ENCODE data around the gene DCLK1. TPM values are rescaled to one million over a fixed set of nuclear protein-coding genes. Genes with fewer than 3 reads are reported as not detected.

Gene DCLK1
- total RNA-seq, 1 experiment from 2014 or later: 36.2 TPM

GRCh38 chr13:36088001-36088400, 43.2 kb downstream of the DCLK1 start:
- H3K56ac ChIP-seq (ENCODE audit: insufficient read length, low read depth, low read length): no peak overlapping the region
- H2AFZ ChIP-seq (ENCODE audit: low read length): no peak overlapping the region
- no peaks in the 10 kb centered on the region for H3K27me3 Mint-ChIP-seq (ENCODE audit: low read depth)
- H3K79me2 ChIP-seq (ENCODE audit: insufficient read depth, low read length): no peaks in the 10 kb centered on the region
- DNase-seq: no peak
- no peak overlapping the region for H4K91ac ChIP-seq (ENCODE audit: insufficient read length, low read depth, low read length)
- H3K4me1 ChIP-seq (ENCODE audit: insufficient read depth, low read length): no peaks in the 10 kb centered on the region; the same call in 1 of the 2 replicates
- H3K27me3 ChIP-seq (ENCODE audit: insufficient read depth, low read length): no peaks in the 10 kb centered on the region
- H3K23me2 ChIP-seq (ENCODE audit: insufficient read length, low read depth, low read length, poor library complexity, severe bottlenecking): no peaks in the 10 kb centered on the region
- H3K79me1 ChIP-seq (ENCODE audit: insufficient read depth, low read depth, low read length, poor library complexity, severe bottlenecking): no peaks in the 10 kb centered on the region
- H4K20me1 ChIP-seq (ENCODE audit: control insufficient read depth, insufficient read depth, insufficient read length): no peaks in the 10 kb centered on the region
- no peak overlapping the region for H3K27ac ChIP-seq (ENCODE audit: insufficient read length, low read depth, low read length)
- no peak overlapping the region for H2AK5ac ChIP-seq (ENCODE audit: insufficient read length, low read length)
- no peak overlapping the region for H3T11ph ChIP-seq (ENCODE audit: low read length)
- peaks cover 0 to 4% (median 3%) of the 10 kb centered on the region in 3 experiments; a peak in 3 of 7 replicates for H3K36me3 Mint-ChIP-seq (ENCODE audit: insufficient read depth in 1 of 3, low read depth in 3 of 3)
- H4K5ac ChIP-seq (ENCODE audit: insufficient read length, low read depth, low read length): no peak overlapping the region
- no peak overlapping the region for H3K4me3 Mint-ChIP-seq
- H3K27ac Mint-ChIP-seq: no peak overlapping the region
- H3K4me1 Mint-ChIP-seq: peaks cover 6 to 14% of the 10 kb centered on the region in 2 experiments
- no peak overlapping the region for H2BK12ac ChIP-seq (ENCODE audit: insufficient read length, low read depth, low read length)
- no peak overlapping the region for H2BK120ac ChIP-seq (ENCODE audit: low read depth, low read length, poor library complexity, severe bottlenecking)
- H3K23ac ChIP-seq (ENCODE audit: insufficient read length, low read depth, low read length): no peak overlapping the region
- H3K18ac ChIP-seq (ENCODE audit: insufficient read length, low read depth, low read length): no peak overlapping the region
- H2BK15ac ChIP-seq (ENCODE audit: low read depth, low read length): no peak overlapping the region
- peaks cover 0 to 2% of the 10 kb centered on the region in 2 experiments; a peak in 1 of 5 replicates for H3K9me3 Mint-ChIP-seq
- no peak overlapping the region for H2BK20ac ChIP-seq (ENCODE audit: low read depth, low read length, poor library complexity, severe bottlenecking)
- no peak overlapping the region for H2BK5ac ChIP-seq (ENCODE audit: insufficient read length, low read length)
- H3K4me2 ChIP-seq (ENCODE audit: insufficient read depth, insufficient read length, low read length): no peak overlapping the region
- no peak overlapping the region for H3K4ac ChIP-seq (ENCODE audit: low read depth, low read length)
- H3K9me3 ChIP-seq (ENCODE audit: control insufficient read depth, low read depth, low read length): no peaks in the 10 kb centered on the region
- no peak overlapping the region for H4K8ac ChIP-seq (replicated peaks; ENCODE audit: insufficient read length, low read depth, low read length)
- H3K14ac ChIP-seq (ENCODE audit: insufficient read depth, low read length): no peak overlapping the region
- TF ChIP-seq, protein P1, sequence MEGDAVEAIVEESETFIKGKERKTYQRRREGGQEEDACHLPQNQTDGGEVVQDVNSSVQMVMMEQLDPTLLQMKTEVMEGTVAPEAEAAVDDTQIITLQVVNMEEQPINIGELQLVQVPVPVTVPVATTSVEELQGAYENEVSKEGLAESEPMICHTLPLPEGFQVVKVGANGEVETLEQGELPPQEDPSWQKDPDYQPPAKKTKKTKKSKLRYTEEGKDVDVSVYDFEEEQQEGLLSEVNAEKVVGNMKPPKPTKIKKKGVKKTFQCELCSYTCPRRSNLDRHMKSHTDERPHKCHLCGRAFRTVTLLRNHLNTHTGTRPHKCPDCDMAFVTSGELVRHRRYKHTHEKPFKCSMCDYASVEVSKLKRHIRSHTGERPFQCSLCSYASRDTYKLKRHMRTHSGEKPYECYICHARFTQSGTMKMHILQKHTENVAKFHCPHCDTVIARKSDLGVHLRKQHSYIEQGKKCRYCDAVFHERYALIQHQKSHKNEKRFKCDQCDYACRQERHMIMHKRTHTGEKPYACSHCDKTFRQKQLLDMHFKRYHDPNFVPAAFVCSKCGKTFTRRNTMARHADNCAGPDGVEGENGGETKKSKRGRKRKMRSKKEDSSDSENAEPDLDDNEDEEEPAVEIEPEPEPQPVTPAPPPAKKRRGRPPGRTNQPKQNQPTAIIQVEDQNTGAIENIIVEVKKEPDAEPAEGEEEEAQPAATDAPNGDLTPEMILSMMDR (conservative IDR thresholded peaks at IDR 0.05): no peak
- WGBS (ENCODE audit: extremely low coverage, insufficient read length, low lambda C conversion rate): no CpG with 5 or more reads among the region's 2 CpGs
- no peak overlapping the region for H3K9ac ChIP-seq (ENCODE audit: extremely low read depth, insufficient read length, low read length)
